B cell (primary cell): ENCODE results near the gene LANCL2. TPM values are rescaled to one million over a fixed set of nuclear protein-coding genes. Genes with fewer than 3 reads are reported as not detected.

Experiments
- ATAC-seq: fragments of 200-7000 bp; cut with Tn5 transposase; one replicate; pipeline ENCODE4 v1.10.0; 2021; ENCODE audit warnings: low read depth, mild to moderate bottlenecking, moderate number of reproducible peaks, moderate library complexity
- CTCF ChIA-PET: fragments of 350-600 bp; sonication (Branson Sonifier 250); formaldehyde crosslinking; loops from one replicate; lab custom pipeline; 2021; ENCODE audit warnings: antibody characterized with exemption, inconsistent platforms; lab: Charles Lee
- POLR2A ChIA-PET: fragments of 350-600 bp; sonication (Branson Sonifier 250); formaldehyde crosslinking; loops from one replicate; lab custom pipeline; 2021; ENCODE audit warnings: antibody characterized with exemption; lab: Charles Lee
- DNase-seq: peaks from one replicate; pipeline ENCODE4 v3.0.0; 2013
- H2AFZ ChIP-seq: 2 replicates; pipeline ENCODE4 v1.6.1; 2012; ENCODE audit warnings: mild to moderate bottlenecking, low read depth, low read length; ENCODE audit not compliant: insufficient read depth, poor library complexity, severe bottlenecking
- H3K27ac ChIP-seq, 2 donors: 1 replicate in 1 of 2; 2 replicates in 1 of 2; pipeline ENCODE4 v1.5.1; 2012 to 2013; ENCODE audit warnings: low read length in 2 of 2, mild to moderate bottlenecking in 2 of 2, moderate library complexity in 1 of 2
- H3K27me3 ChIP-seq, 4 experiments: fragments of 200-600 bp in 1 of 4; sonication (generic) in 1 of 4; replicated peaks in 1 of 4; 1 replicate in 2 of 4; 2 replicates in 2 of 4; pipeline versions ENCODE4 v1.6.1 to v1.7.0; 2013 to 2016; ENCODE audit warnings: low read length in 3 of 4, mild to moderate bottlenecking in 2 of 4, mixed read lengths in 1 of 4, moderate library complexity in 1 of 4; ENCODE audit not compliant: insufficient read depth in 4 of 4, control insufficient read depth in 3 of 4; ENCODE audit errors: control extremely low read depth in 1 of 4
- H3K36me3 ChIP-seq, 2 experiments: replicated peaks in 1 of 2; 1 replicate in 1 of 2; 2 replicates in 1 of 2; pipeline versions ENCODE4 v1.6.1 to v1.7.1; 2013; ENCODE audit warnings: low read length in 1 of 2; ENCODE audit not compliant: insufficient read depth in 2 of 2, control insufficient read depth in 1 of 2; ENCODE audit errors: control extremely low read depth in 1 of 2, extremely low read depth in 1 of 2
- H3K4me1 ChIP-seq, 2 donors: fragments of 200-600 bp in 1 of 2; sonication (generic) in 1 of 2; 1 replicate in 1 of 2; 2 replicates in 1 of 2; pipeline versions ENCODE4 v1.5.1 to v1.6.1; 2013 to 2017; ENCODE audit warnings: low read length in 2 of 2; ENCODE audit not compliant: control insufficient read depth in 2 of 2, insufficient read depth in 2 of 2
- H3K4me2 ChIP-seq: replicated peaks from 2 replicates; pipeline ENCODE3; 2012; ENCODE audit warnings: mild to moderate bottlenecking, low read depth, low read length; ENCODE audit not compliant: poor library complexity, severe bottlenecking
- H3K4me3 ChIP-seq, 5 experiments: fragments of 200-600 bp in 1 of 5; sonication (generic) in 1 of 5; 1 replicate in 3 of 5; 2 replicates in 2 of 5; pipeline versions ENCODE4 v1.5.1 to v1.7.0; 2011 to 2016; ENCODE audit warnings: low read length in 4 of 5, mild to moderate bottlenecking in 4 of 5, low read depth in 2 of 5, control low read depth in 1 of 5, moderate library complexity in 1 of 5; ENCODE audit not compliant: insufficient read depth in 1 of 5; ENCODE audit errors: control extremely low read depth in 1 of 5, extremely low read depth in 1 of 5
- H3K79me2 ChIP-seq: fragments of 200-600 bp; sonication (generic); one replicate; pipeline ENCODE4 v1.6.0; 2016; ENCODE audit warnings: low read length; ENCODE audit not compliant: control insufficient read depth, insufficient read depth
- H3K9ac ChIP-seq: fragments of 200-600 bp; sonication (generic); 2 replicates; pipeline ENCODE4 v1.6.1; 2017; ENCODE audit warnings: mild to moderate bottlenecking, low read length, moderate library complexity
- H3K9me3 ChIP-seq, 3 donors: one replicate each; pipeline versions ENCODE4 v1.6.1 to v1.7.1; 2013; ENCODE audit warnings: low read length in 2 of 3; ENCODE audit not compliant: control insufficient read depth in 2 of 3, insufficient read depth in 1 of 3; ENCODE audit errors: control extremely low read depth in 1 of 3
- H4K20me1 ChIP-seq: 2 replicates; pipeline ENCODE4 v1.6.0; 2012; ENCODE audit warnings: mild to moderate bottlenecking, low read length; ENCODE audit not compliant: insufficient read depth, control insufficient read depth, poor library complexity, severe bottlenecking
- H3K27ac Mint-ChIP-seq: one replicate; pipeline ENCODE4 v1.8.0; 2021; ENCODE audit warnings: mixed read lengths
- H3K27me3 Mint-ChIP-seq: one replicate; pipeline ENCODE4 v1.8.0; 2021; ENCODE audit warnings: mixed read lengths
- H3K4me1 Mint-ChIP-seq: one replicate; pipeline ENCODE4 v1.8.0; 2021; ENCODE audit warnings: mixed read lengths
- H3K4me3 Mint-ChIP-seq: one replicate; pipeline ENCODE4 v1.8.0; 2021; ENCODE audit warnings: mixed read lengths
- H3K9me3 Mint-ChIP-seq: one replicate; pipeline ENCODE4 v1.8.0; 2022; ENCODE audit warnings: mixed read lengths; ENCODE audit not compliant: insufficient read depth
- EZH2 ChIP-seq: IDR thresholded peaks from 2 replicates; pipeline ENCODE4 v1.6.1; 2012; ENCODE audit warnings: borderline replicate concordance, low read depth, mild to moderate bottlenecking, moderate library complexity, low read length; ENCODE audit not compliant: insufficient read depth, poor library complexity, severe bottlenecking
- WGBS: methylation state at CpG from one replicate; pipeline ENCODE4 v1.1.5; 2013; ENCODE audit warnings: missing lambda C conversion rate; ENCODE audit not compliant: insufficient coverage; 5-methylcytosine and 5-hydroxymethylcytosine counted together
- intact Hi-C: fragments of 100-400 bp; cut with micrococcal nuclease; formaldehyde crosslinking; loops from one replicate; pipeline ENCODE4 v1.10.0; 2022
- polyA plus RNA-seq: library from polyadenylated mRNA; depleted of rRNA; stranded (reverse); fragments of >200 nt; gene quantifications from 2 replicates; pipeline ENCODE4 v1.2.3, GENCODE V29; 2012
- total RNA-seq, 2 donors: library from RNA; stranded (reverse); fragments of 120-200 nt in 1 of 2; gene quantifications; 1 replicate in 1 of 2; 2 replicates in 1 of 2; pipeline versions ENCODE4 v1.2.3 to v1.2.4, GENCODE V29; 2013 to 2022
- TF ChIP-seq, protein P1 (sequence below): fragments of 200-600 bp; IDR thresholded peaks from one replicate; pipeline ENCODE4 v1.8.0; 2022; ENCODE audit warnings: antibody characterized with exemption, mild to moderate bottlenecking

LANCL2 gene
- total and polyA plus RNA-seq, 2 donors (not counting 1 experiment from before 2014, with no cell fraction given): 3.5 to 8.1 TPM

DNA sequence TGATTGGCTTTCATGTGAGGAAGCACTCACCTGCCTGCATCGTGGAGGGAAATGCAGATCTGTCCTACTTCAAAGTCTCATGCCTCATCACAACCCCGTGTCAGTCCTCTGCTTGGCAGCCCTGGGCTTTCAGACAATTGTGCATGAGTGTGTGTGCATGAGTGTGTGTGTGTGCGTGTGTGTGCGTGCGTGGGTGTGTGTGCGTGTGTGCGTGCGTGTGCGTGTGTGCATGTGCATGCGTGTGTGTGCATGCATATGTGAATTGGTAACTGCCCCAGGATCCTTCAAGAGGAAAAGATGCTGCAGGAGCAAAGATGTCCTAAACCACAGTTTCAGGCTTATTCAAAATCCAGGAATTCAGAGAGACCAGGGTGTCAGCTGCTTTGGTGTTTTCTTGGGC, 71.3 kb downstream of the LANCL2 start:
- Histone ChIP-seq H2AFZ (no peak overlapping the region), H3K27ac (no peak overlapping the region), H4K20me1 (no peaks in the 10 kb centered on the region), H3K4me1 (no peaks in the 10 kb centered on the region), H3K27me3 (no peaks in the 10 kb centered on the region), H3K9ac (no peak overlapping the region), H3K79me2 (no peaks in the 10 kb centered on the region), H3K36me3 (no peaks in the 10 kb centered on the region), H3K9me3 (no peaks in the 10 kb centered on the region), H3K4me2 (no peak overlapping the region), H3K4me3 (no peak overlapping the region)
- Mint-ChIP-seq H3K4me1 (peaks cover 9% of the 10 kb centered on the region), H3K27me3 (no peaks in the 10 kb centered on the region), H3K9me3 (no peaks in the 10 kb centered on the region), H3K27ac (no peak overlapping the region), H3K4me3 (no peak overlapping the region)
- no peak for TF ChIP-seq EZH2
- TF ChIP-seq, protein P1, sequence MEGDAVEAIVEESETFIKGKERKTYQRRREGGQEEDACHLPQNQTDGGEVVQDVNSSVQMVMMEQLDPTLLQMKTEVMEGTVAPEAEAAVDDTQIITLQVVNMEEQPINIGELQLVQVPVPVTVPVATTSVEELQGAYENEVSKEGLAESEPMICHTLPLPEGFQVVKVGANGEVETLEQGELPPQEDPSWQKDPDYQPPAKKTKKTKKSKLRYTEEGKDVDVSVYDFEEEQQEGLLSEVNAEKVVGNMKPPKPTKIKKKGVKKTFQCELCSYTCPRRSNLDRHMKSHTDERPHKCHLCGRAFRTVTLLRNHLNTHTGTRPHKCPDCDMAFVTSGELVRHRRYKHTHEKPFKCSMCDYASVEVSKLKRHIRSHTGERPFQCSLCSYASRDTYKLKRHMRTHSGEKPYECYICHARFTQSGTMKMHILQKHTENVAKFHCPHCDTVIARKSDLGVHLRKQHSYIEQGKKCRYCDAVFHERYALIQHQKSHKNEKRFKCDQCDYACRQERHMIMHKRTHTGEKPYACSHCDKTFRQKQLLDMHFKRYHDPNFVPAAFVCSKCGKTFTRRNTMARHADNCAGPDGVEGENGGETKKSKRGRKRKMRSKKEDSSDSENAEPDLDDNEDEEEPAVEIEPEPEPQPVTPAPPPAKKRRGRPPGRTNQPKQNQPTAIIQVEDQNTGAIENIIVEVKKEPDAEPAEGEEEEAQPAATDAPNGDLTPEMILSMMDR: no peak
- 96% methylated on average over 5 of the region's 10 CpGs for WGBS
- ATAC-seq: no peak
- ChIA-PET CTCF (interaction anchor here (1.2 to 1.6 kb wide), 3 partner anchors 98 to 162 kb away, joined by 3 to 6 read pairs (median 5); no protein-coding TSS in a partner anchor), POLR2A (no interaction called here)
- DNase-seq: no peak
- intact Hi-C loops: loop anchor here (10.0 kb wide), 1 partner anchor 638 kb away; no protein-coding TSS in a partner anchor

DNA sequence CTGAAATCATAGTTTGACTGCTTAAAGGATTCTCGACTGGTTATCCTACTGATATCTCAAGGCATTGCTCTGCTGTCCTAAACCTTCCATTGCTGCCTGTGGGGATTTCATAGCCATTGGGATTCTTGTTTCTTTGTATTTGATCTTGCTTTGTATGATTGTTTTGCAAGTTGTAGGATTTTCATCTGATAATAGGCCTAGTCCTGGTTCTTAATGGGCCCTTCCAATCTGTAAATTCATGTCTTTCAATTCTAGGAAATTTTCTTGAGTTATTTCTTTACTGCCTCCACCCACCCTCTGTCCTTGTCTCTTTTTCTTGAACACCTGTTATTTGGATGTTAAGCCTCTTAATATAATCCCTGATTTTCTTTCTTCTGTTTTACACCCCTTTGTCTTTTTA, 72.2 kb downstream of the LANCL2 start:
- no CpG with 5 or more reads among the region's 1 CpG for WGBS
- Mint-ChIP-seq H3K4me3 (no peak overlapping the region), H3K4me1 (peaks cover 9% of the 10 kb centered on the region), H3K9me3 (no peaks in the 10 kb centered on the region), H3K27me3 (no peaks in the 10 kb centered on the region), H3K27ac (no peak overlapping the region)
- POLR2A ChIA-PET: no interaction called here
- Histone ChIP-seq H3K9ac (no peak overlapping the region), H4K20me1 (no peaks in the 10 kb centered on the region), H3K9me3 (no peaks in the 10 kb centered on the region), H3K27ac (no peak overlapping the region), H3K4me1 (no peaks in the 10 kb centered on the region), H2AFZ (no peak overlapping the region), H3K4me2 (no peak overlapping the region), H3K36me3 (no peaks in the 10 kb centered on the region), H3K27me3 (no peaks in the 10 kb centered on the region), H3K79me2 (no peaks in the 10 kb centered on the region), H3K4me3 (no peak overlapping the region)
- no peak for ATAC-seq
- CTCF ChIA-PET: no interaction called here
- no peak for TF ChIP-seq EZH2
- TF ChIP-seq, protein P1: no peak
- no peak for DNase-seq
- intact Hi-C loops: loop anchor here (10.0 kb wide), 1 partner anchor 637 kb away; no protein-coding TSS in a partner anchor
